Measurements from ENCODE around the gene IGFN1. TPM values are rescaled to one million over a fixed set of nuclear protein-coding genes. Genes with fewer than 3 reads are reported as not detected.

IGFN1 gene
- total RNA-seq, 1 experiment from 2014 or later = not detected

GRCh38 chr1:201207046-201207445, 16.4 kb downstream of the IGFN1 start:
- Mint-ChIP-seq H3K27me3 (ENCODE audit: low read depth) (peaks cover 32% of the 10 kb centered on the region), H3K4me3 (no peak overlapping the region), H3K36me3 (ENCODE audit: insufficient read depth in 1 of 3, low read depth in 3 of 3) (no peaks in the 10 kb centered on the region), H3K4me1 (peaks cover 0 to 2% of the 10 kb centered on the region in 2 experiments; a peak in 1 of 4 replicates), H3K27ac (no peak overlapping the region), H3K9me3 (no peaks in the 10 kb centered on the region)
- Histone ChIP-seq H3K56ac (ENCODE audit: insufficient read length, low read depth, low read length) (no peak overlapping the region), H2BK5ac (ENCODE audit: insufficient read length, low read length) (no peak overlapping the region), H2AK5ac (ENCODE audit: insufficient read length, low read length) (no peak overlapping the region), H3K79me1 (ENCODE audit: insufficient read depth, low read depth, low read length, poor library complexity, severe bottlenecking) (no peaks in the 10 kb centered on the region), H3K23me2 (ENCODE audit: insufficient read length, low read depth, low read length, poor library complexity, severe bottlenecking) (no peaks in the 10 kb centered on the region), H3K27ac (ENCODE audit: insufficient read length, low read depth, low read length) (no peak overlapping the region), H3K4me2 (ENCODE audit: insufficient read depth, insufficient read length, low read length) (no peak overlapping the region), H2AFZ (ENCODE audit: low read length) (no peak overlapping the region), H4K20me1 (ENCODE audit: control insufficient read depth, insufficient read depth, insufficient read length) (no peaks in the 10 kb centered on the region), H2BK15ac (ENCODE audit: low read depth, low read length) (no peak overlapping the region), H2BK20ac (ENCODE audit: low read depth, low read length, poor library complexity, severe bottlenecking) (no peak overlapping the region), H2BK12ac (ENCODE audit: insufficient read length, low read depth, low read length) (no peak overlapping the region), H3K23ac (ENCODE audit: insufficient read length, low read depth, low read length) (no peak overlapping the region), H3T11ph (ENCODE audit: low read length) (no peak overlapping the region), H3K4ac (ENCODE audit: low read depth, low read length) (no peak overlapping the region), H3K27me3 (ENCODE audit: insufficient read depth, low read length) (no peaks in the 10 kb centered on the region), H4K8ac (replicated peaks; ENCODE audit: insufficient read length, low read depth, low read length) (no peak overlapping the region), H3K9ac (ENCODE audit: extremely low read depth, insufficient read length, low read length) (no peak overlapping the region), H3K14ac (ENCODE audit: insufficient read depth, low read length) (no peak overlapping the region), H3K79me2 (ENCODE audit: insufficient read depth, low read length) (no peaks in the 10 kb centered on the region), H4K5ac (ENCODE audit: insufficient read length, low read depth, low read length) (no peak overlapping the region), H3K18ac (ENCODE audit: insufficient read length, low read depth, low read length) (no peak overlapping the region), H3K4me1 (ENCODE audit: insufficient read depth, low read length) (no peaks in the 10 kb centered on the region), H3K9me3 (ENCODE audit: control insufficient read depth, low read depth, low read length) (no peaks in the 10 kb centered on the region), H4K91ac (ENCODE audit: insufficient read length, low read depth, low read length) (no peak overlapping the region), H2BK120ac (ENCODE audit: low read depth, low read length, poor library complexity, severe bottlenecking) (no peak overlapping the region)
- TF ChIP-seq, protein P1, sequence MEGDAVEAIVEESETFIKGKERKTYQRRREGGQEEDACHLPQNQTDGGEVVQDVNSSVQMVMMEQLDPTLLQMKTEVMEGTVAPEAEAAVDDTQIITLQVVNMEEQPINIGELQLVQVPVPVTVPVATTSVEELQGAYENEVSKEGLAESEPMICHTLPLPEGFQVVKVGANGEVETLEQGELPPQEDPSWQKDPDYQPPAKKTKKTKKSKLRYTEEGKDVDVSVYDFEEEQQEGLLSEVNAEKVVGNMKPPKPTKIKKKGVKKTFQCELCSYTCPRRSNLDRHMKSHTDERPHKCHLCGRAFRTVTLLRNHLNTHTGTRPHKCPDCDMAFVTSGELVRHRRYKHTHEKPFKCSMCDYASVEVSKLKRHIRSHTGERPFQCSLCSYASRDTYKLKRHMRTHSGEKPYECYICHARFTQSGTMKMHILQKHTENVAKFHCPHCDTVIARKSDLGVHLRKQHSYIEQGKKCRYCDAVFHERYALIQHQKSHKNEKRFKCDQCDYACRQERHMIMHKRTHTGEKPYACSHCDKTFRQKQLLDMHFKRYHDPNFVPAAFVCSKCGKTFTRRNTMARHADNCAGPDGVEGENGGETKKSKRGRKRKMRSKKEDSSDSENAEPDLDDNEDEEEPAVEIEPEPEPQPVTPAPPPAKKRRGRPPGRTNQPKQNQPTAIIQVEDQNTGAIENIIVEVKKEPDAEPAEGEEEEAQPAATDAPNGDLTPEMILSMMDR (conservative IDR thresholded peaks at IDR 0.05) = no peak
- no CpG with 5 or more reads among the region's 3 CpGs for WGBS (ENCODE audit: extremely low coverage, insufficient read length, low lambda C conversion rate)
- DNase-seq = no peak
